Stimulated activated CD8-positive, alpha-beta memory T cell treated with anti-CD3 and anti-CD28 coated beads, Interleukin-12 subunit alpha, Interleukin-12 subunit beta, amount 100 ng/mL, for 1 hour (primary cell): ENCODE data around the gene SPHK1.
"Not testable (repeated sequence)": the region's sequence is repeated elsewhere in the genome, so short reads cannot be mapped to it uniquely, and the experiment has no call there.

Experiments used
- DNase-seq: peaks from one replicate; pipeline ENCODE4 v3.0.0-alpha.2; 2020; ENCODE audit warnings: low read depth

SPHK1 gene, protein sequence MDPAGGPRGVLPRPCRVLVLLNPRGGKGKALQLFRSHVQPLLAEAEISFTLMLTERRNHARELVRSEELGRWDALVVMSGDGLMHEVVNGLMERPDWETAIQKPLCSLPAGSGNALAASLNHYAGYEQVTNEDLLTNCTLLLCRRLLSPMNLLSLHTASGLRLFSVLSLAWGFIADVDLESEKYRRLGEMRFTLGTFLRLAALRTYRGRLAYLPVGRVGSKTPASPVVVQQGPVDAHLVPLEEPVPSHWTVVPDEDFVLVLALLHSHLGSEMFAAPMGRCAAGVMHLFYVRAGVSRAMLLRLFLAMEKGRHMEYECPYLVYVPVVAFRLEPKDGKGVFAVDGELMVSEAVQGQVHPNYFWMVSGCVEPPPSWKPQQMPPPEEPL

DNA sequence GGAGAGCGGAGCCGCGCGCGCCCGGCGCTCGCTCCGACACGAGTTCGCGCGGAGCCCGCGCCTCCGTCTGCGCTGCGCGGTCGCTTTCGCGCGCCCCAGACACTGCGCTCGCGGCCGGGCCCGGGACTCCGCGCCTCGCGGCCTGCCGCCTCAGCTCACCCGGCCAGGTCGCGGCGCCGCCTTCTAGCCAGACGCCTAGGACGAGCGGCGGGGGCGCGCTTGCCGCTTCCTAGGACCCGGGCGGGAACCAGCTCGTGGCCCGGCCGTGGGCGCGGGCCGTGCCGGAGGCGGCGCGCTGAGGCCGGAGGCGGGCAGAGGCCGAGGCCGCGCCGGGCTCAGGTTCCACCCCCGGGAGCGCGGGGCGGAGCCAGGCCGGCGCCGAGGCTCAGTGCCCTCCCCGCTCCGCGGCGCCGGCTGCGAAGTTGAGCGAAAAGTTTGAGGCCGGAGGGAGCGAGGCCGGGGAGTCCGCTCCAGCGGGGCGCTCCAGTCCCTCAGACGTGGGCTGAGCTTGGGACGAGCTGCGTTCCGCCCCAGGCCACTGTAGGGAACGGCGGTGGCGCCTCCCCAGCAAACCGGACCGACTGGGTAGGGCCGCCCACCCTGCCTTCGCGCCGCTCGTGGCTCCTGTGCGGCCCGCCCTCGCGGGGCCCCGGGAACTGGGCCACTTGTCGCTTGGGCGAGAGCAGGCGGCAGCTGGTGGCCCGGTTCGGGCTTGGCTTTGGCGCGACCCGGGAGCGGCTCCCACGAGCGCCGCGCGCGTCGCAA is at the start of gene SPHK1:
TSS of gene SPHK1 (plus strand) at position 388 of the 765 bp plus-strand sequence. CDS start 1,036 bp downstream, outside the sequence.
- DNase-seq = peak; percentile 38

DNA sequence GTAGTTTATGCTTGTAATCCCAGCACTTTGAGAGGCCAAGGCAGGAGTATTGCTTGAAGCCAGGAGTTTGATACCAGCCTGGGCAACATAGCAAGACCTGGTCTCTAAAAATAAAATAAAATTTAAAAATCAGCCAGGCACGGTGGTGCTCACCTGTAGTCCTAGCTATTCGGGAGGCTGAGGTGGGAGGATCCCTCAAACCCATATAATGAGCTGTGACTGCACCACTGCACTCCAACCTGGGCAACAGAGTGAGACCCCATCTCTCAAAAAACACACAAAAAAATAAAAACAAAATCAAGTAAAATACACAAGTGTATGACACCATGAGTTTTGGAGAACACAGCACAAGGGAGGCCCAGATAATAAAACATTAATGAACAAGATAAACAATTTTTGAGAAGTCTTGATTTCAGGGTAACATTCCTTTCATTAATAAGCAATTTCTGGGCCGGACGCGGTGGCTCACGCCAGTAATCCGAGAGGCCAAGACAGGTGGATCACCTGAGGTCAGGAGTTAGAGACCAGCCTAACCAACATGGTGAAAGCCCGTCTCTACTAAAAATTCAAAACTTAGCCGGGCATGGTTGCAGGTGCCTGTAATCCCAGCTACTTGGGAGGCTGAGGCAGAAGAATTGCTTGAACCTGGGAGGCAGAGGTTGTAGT is 48.6 kb upstream of the SPHK1 start:
- no peak for DNase-seq

DNA sequence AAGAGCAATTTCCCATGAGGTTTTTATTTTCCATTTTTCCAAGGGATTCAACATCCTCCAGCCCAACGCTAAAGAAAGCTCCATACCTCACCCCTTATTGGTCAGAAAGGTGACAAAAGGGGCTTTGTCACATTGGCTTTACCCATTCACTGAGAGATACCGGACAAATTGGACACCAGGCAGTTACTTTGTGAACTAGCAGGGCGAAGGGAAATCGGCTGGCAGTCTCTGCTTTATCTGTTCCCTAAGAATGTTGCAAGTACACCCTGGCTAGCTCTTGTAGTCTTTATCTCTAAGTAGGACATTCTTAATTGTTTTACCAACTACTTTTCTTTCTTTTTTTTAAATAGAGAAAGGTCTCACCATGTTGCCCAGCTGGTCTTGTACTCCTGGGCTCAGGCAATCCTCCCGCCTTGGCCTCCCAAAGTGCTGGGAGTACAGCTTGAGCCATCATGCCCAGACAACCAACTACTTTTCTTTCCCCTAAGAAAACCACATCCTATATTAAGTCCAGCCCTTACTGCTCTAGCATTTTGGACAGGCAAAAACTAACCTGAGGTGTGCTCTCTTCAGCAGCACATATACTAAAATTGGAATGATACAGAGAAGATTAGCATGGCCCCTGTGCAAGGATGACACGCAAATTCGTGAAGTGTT is 47.5 kb upstream of the SPHK1 start:
- no peak for DNase-seq

DNA sequence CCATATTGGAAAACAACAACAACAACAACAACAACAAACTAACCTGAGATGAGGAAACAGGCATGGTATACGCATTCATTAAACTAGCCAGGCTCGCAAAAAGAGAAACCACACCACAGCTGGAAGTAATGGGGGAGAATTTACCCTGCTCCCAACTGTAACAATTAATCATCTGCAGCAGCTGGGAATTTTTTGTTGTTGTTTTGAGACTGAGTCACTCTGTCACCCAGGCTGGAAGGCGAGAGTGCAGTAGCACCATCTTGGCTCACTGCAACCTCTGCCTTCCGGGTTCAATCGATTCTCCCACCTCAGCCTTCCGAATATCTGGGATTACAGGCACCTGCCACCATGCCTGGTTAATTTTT is 47.0 kb upstream of the SPHK1 start:
- DNase-seq = no peak

DNA sequence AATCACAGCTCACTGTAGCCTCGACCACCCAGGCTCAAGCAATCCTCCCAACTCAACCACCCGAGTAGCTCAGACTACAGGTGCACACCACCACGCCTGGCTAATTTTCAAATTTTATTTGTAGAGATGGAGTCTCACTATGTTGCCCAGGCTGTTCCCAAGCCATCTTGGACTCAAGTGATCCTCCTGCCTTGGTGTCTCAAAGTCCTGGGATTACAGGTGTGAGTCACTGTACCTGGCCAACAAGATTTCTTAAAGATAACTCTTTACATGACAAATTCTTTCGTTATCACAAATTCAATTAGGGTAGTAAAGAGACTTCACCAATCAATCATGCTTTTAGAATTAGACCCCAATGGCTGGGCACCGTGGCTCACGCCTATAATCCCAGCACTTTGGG is 43.1 kb upstream of the SPHK1 start:
- no peak for DNase-seq

DNA sequence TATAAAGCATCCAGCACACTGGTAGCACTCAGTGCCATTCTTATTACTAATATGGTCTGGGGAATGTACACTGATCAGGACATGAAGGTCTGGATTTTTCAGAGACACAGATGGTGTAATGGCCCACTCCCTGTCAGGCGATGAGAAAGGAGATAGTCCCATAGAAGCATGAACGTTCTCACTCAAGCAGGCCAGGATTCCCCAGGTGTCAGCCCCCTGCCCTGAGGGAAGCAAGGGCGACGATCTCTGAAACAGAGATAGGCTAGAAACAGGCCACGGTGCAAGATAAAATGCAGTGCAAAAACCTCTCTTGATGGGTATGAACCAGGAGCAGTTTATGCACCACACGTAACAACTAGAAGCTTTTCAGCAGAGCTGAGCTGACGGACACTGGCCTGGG is 41.3 kb upstream of the SPHK1 start:
- DNase-seq = no peak

DNA sequence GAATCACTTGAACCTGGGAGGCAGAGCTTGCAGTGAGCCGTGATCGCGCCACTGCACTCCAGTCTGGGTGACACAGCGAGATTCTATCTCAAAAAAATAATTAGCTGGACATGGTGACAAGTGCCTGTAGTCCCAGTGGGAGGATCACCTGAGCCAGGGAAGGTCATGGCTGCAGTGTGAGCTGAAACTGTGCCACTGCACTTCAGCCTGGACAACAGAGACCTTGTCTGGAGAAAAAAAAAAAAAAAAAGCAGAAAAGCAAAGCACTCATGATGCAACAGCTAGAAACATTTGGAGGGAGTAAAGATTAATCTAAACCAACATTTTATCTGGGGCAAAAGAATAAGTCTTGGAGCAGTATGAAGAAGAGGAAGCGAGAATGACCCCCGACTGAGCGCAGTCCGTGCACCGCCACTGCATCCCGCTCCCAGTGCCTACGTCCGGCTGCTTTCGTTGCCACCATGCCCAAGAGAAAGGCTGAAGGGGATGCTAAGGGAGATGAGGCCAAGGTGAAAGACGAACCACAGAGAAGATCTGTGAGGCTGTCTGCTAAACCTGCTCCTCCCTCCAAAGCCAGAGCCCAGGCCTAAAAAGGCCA is 38.9 kb upstream of the SPHK1 start:
- no peak for DNase-seq

DNA sequence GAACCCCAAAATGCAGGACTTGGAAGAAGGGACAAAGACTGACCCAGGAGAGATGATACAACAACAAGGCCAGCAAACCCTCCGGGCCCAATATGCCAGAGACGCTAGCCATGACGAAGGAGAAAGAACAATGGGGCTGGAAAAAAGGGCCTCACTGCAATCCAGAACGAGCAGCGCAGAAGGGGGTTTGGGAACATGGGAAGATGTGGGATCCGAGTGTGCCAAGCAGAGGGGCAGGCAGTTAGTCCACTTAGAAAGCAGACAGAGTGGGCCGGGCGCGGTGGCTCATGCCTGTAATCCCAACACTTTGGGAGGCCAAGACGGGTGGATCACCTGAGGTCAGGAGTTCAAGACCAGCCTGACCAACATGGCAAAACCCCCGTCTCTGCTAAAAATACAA is 37.5 kb upstream of the SPHK1 start:
- DNase-seq = not testable (repeated sequence)

DNA sequence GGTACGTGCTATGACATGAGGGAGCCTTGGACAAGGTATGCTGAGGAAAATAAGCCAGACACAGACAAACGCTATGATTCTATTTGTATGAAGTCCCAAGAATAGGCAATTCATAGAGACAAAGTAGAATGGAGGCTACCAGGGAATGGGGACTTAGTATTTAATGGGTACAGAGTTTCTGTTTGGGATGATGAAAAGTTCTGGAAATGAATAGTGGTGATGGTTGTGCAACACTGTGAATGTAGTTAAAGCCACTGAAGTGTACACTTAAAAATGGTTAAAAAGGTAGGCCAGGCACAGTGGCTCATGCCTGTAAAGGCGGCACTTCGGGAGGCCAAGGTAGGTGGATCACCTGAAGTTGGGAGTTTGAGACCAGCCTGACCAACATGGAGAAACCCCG is 33.9 kb upstream of the SPHK1 start:
- no peak for DNase-seq

DNA sequence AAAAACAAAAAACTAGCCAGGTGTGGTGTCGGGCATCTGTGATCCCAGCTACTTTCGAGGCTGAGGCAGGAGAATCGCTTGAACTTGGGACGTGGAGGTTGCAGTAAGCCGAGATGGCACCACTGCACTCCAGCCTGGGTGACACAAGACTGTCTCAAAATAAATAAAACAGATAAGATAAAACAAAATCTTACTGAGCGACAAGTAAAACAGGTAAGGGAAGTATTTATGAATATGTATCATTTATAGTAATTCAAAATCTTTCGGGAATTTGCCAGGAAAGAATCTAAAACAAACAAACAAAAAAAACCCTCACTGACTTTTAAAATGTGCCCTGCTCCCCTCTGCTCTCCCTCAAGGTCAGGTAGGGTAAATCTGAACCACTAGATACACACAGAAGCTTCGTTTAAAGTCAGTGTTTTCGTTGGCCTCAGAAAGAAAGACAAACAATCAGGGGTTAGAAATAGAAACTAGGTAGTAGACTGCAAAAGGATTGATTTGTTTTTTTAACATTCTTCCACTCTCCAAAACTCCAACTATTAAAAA is 32.8 kb upstream of the SPHK1 start:
- no peak for DNase-seq

DNA sequence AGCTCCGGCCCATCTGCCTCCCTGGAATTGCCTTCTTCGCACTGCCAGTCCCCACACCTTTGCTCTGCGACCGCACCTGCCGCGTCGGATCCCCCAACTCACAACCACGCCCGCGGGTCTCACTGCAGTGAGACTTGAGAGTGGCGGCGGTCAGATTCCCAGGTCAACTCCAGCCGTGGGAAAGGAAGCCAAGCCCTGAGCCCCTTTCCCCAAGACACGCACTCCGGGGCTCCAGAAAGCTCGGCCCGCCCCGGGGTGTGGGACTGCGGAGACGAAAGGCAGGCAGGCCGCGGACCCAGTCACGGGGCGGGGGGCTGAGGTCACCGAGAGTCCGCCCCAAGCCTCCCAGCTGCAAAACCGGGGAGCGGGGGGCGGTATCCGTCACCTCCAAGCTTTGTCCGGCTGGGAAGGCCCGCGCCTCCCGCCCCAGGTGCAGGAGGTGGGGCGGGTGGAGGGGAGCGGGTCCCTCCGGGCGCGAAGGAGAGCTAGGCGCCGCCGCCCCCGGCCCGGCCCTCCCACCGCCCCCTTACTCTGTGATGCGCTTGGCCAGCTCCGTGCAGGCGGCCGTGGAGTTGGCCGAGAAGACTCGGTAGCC is 31.3 kb upstream of the SPHK1 start:
- no peak for DNase-seq

DNA sequence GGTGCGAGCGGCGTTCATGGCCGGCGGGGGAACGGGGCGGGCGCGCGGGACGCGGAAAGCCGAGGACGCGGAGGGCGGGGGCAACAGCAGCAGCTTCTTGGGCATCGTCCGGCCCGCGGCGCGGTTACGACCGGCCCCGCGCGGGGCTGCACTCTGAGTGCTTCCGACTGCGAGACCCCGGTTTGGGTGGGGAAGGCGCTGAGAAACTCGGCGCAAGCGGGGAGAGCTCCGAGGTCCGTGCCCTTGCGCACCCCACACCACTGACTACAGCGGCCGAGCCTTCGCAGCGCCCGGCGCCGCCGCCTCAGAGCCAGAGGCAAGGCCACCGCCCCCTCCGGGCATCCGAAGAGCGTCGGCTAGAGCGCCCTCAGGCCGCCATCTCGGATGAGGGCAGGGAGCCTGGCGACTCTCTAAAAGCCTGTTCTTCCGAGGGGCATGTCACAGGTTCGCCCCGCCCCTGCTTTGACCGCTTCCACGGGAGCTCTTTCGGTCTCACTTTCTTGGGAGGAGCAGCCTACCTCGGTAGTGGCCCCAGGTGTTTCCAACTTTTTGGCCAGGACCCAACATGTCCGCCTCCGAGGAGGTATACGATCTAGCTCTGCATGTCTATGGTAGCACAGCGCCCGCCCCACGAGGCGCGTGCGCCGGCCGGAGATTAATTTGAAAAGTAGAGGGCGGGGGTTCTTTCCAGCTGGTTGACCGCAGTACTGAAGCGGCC is 30.7 kb upstream of the SPHK1 start, which contains the start of gene PRPSAP1:
TSS of gene PRPSAP1 (minus strand) at position 318 of the 718 bp plus-strand sequence. CDS start at position 105, 213 bp downstream.
- DNase-seq = peak; percentile 61

DNA sequence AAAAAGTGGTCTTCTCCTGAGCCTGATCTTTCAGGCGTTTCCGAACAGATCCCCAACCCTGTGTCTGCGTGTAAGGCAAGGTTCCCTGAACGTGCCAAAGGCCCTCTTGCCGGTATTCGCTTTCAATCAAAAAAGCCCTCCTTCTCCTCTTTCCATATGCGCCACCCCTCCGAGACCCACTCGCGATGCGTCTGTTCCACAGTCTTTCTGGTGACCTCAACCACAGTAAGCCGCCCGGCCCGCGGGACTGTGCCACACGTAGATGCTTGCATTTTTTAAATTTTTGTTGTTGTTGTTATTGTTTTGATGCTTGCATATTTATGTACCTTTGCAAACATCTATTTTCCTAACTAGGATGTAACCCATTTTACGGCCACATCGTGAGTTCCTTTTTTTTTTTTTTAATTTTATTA is 30.1 kb upstream of the SPHK1 start:
- DNase-seq = no peak

DNA sequence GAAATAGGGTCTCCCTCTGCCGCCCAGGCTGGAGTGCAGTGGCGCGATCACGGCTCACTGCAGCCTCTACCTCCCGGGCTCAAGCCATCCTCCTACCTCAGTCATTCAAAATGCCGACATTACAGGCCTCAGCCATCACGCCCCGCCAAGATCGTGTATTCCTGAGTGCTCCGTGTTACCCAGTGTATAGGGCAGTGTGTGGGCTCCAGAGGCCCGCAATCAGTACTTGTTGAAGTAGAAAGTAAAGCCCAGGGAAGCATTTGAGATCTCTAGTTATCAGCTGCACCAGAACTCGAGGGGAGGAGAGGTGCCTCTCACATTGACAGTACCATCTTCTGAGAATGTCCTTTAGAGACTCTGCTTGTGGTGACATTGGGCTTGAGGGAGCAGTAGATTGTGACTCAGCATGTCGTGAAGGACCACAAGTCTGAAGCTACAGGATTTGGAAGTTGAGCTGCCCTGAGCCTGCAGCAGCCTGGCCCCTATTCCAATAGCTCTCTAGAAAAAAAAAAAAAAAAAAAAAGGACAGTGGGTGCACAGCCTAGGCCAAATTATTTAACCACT is 29.6 kb upstream of the SPHK1 start:
- DNase-seq = no peak

DNA sequence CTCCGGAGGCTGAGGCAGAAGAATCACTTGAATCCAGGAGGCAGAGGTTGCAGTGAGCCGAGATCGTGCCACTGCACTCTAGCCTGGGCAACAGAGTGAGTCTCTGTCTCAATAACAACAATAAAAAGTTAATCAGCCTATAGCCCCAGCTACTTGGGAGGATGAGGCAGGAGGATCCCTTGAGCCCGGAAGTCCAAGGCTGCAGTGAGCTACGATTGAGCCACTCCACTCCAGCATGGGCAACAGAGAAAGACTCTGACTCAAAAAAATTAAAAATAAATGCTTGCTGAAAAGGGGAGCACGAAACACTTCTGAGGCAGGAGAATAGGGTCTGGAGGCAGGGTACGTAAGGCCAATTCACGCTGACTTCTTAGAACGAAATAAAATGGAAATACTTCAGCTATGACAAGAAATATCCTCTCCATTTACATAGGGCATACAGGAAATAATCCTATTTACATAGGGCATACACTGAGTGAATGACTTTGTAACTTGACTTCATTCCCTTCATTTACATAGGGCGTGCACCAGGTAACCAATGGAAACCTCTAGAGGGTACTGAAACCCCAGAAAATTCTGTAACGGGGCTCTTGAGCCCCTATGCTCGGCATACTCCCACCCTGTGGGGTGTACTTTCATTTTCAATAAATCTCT is 27.5 kb upstream of the SPHK1 start:
- no peak for DNase-seq

DNA sequence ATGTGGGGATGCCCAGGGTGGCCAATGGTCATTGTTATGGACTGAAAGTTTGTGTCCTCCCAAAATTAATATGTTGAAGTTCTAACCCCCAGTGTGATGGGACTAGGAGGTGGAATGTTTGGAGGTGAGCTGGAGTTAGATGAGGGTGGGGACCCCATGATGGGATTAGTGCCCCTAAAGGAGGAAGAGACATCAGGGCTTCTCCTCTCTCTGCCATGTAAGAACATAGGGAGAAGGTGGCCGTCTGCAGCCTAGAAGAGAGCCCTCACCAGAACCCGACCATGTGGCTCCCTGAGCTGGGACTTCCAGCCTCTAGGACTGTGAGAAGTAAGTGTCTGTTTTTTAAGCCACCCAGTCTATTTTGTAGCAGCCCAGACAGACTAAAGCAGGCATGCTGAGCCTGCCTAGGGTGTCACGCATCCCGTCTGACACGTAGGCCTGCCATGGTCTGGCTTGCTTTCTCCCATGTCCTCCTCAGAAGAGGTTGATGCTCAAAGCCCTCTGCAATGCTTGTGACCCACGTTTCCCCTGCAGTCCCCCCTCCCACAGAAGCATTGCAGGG is 26.7 kb upstream of the SPHK1 start:
- no peak for DNase-seq

DNA sequence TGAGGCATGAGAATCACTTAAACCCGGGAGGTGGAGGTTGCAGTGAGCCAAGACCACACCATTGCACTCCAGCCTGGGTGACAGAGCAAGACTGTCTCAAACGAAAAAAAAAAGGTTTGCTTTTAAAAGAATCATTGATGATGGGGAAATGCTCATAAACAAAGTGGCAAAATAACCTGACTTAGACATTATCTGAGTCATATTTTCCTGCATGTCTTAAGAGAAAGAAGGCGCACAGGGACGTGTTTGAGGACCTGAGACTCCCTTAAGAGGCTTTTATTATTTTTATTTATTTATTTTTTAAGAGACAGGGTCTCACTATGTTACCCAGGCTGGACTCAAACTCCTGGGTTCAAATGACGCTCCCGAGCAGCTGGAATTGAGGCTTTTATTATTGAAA is 25.0 kb upstream of the SPHK1 start:
- no peak for DNase-seq

DNA sequence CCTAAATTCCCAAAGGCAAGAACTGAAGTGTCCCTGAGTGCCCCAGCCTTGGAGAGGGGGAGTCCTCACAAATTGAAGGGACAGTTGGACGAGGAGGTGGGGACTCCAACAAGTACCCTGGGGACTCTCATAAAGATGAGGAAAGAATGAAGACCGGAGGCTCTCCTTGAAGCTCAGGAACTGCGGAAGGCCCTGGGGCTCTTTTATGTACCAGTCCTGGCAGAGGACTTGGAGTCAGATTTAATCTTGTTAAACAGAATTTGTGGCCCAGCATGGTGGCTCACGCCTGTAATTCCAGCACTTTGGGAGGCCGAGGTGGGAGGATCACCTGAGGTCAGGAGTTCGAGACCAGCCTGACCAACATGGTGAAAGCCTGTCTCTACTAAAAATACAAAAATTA is 24.6 kb upstream of the SPHK1 start:
- DNase-seq = not testable (repeated sequence)

DNA sequence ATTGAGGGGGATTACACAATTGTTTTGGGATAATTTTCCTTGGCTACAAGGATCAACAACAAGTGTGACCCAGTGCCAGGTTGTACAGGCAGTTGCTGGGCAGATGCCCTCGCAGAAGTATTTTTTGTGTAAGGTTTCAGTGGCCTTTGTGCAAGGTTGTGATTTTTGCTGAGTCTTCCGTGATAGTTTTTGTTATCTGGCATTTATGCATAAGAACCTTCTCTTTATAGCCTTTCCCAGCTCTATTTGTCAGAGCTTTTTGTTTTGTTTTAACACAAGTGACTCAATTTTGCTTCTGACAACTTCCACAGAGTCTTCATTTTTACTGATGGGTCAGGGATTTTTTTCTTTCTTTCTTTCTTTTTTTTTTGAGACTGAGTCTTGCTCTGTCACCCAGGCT is 23.9 kb upstream of the SPHK1 start:
- no peak for DNase-seq
